Tibial nerve (tissue), 4 donors: Measurements from ENCODE around the gene PINK1. TPM values are rescaled to one million over a fixed set of nuclear protein-coding genes. Genes with fewer than 3 reads are reported as not detected.

Experiments used
- DNase-seq, 2 donors: peaks; one replicate each; pipeline ENCODE4 v3.0.0-alpha.2; 2019; ENCODE audit warnings: low spot score in 2 of 2
- H3K27ac ChIP-seq, 4 donors: fragments of 200-600 bp; sonication (generic) in 3 of 4; one replicate each; pipeline ENCODE4 v1.5.1; 2017 to 2019; ENCODE audit warnings: mild to moderate bottlenecking in 1 of 4
- H3K27me3 ChIP-seq, 2 donors: fragments of 200-600 bp; sonication (generic) in 1 of 2; one replicate each; pipeline versions ENCODE4 v1.5.1 to v1.6.0; 2017 to 2019
- H3K36me3 ChIP-seq, 3 donors: fragments of 200-600 bp; sonication (generic); one replicate each; pipeline ENCODE4 v1.5.1; 2018 to 2019
- H3K4me1 ChIP-seq, 4 donors: fragments of 200-600 bp; sonication (generic) in 3 of 4; one replicate each; pipeline ENCODE4 v1.5.1; 2017 to 2019
- H3K4me3 ChIP-seq, 4 donors: fragments of 200-600 bp; sonication (generic) in 3 of 4; one replicate each; pipeline ENCODE4 v1.5.1; 2017 to 2019; ENCODE audit warnings: mild to moderate bottlenecking in 1 of 4, moderate library complexity in 1 of 4
- H3K9me3 ChIP-seq, 4 donors: fragments of 200-600 bp; sonication (generic) in 3 of 4; one replicate each; pipeline ENCODE4 v1.5.1; 2017 to 2019
- CTCF ChIP-seq, 5 experiments: fragments of 200-600 bp in 3 of 5; fragments of 450-650 bp in 2 of 5; sonication (generic) in 3 of 5; IDR thresholded peaks; one replicate each; pipeline ENCODE4 v1.5.1; 2016 to 2019; ENCODE audit warnings: antibody characterized with exemption in 5 of 5, mild to moderate bottlenecking in 3 of 5, moderate library complexity in 2 of 5
- EP300 ChIP-seq, 2 donors: sonication (generic); formaldehyde crosslinking; IDR thresholded peaks; one replicate each; pipeline ENCODE4 v1.6.1; 2017; ENCODE audit warnings: antibody characterized with exemption in 2 of 2, mild to moderate bottlenecking in 1 of 2
- POLR2A ChIP-seq, 2 donors: fragments of 450-650 bp; IDR thresholded peaks; one replicate each; pipeline ENCODE4 v1.6.1; 2017; ENCODE audit warnings: antibody characterized with exemption in 2 of 2, mild to moderate bottlenecking in 2 of 2, moderate library complexity in 2 of 2
- WGBS, 2 donors: methylation state at CpG; one replicate each; pipeline ENCODE4 v1.1.5; 2018; 5-methylcytosine and 5-hydroxymethylcytosine counted together
- total RNA-seq, 4 donors: library from RNA; depleted of rRNA; stranded (reverse); fragments of >200 nt; gene quantifications; one replicate each; pipeline ENCODE4 v1.1.0, GENCODE V29; 2016

PINK1 gene
- total RNA-seq, 4 donors from 2014 or later: 93.9 to 134 (median 124) TPM

GRCh38 chr1:20682571-20683236 is 49.4 kb downstream of the PINK1 start:
- DNase-seq: no peak
- Histone ChIP-seq H3K27ac (no peak overlapping the region), H3K36me3 (no peaks in the 10 kb centered on the region), H3K4me3 (no peak overlapping the region), H3K4me1 (peaks cover 0 to 13% (median 0%) of the 10 kb centered on the region in 4 donors), H3K9me3 (no peaks in the 10 kb centered on the region), H3K27me3 (no peaks in the 10 kb centered on the region)
- TF ChIP-seq CTCF (IDR thresholded peaks at IDR 0.05): no peak
- no peak for TF ChIP-seq POLR2A (IDR thresholded peaks at IDR 0.05)
- peak in 1 of 2 donors; percentile 6 for TF ChIP-seq EP300 (IDR thresholded peaks at IDR 0.05)
- 82 to 84% methylated on average over 22 to 24 of the region's 24 CpGs for WGBS, 2 donors

GRCh38 chr1:20683614-20684013 is 50.4 kb downstream of the PINK1 start:
- no peak overlapping the region for H3K4me3 ChIP-seq
- H3K9me3 ChIP-seq: no peaks in the 10 kb centered on the region
- no peak for TF ChIP-seq POLR2A (IDR thresholded peaks at IDR 0.05)
- TF ChIP-seq EP300 (IDR thresholded peaks at IDR 0.05): no peak
- TF ChIP-seq CTCF (IDR thresholded peaks at IDR 0.05): no peak
- no peak overlapping the region for H3K27ac ChIP-seq
- 88 to 90% methylated on average over 10 of the region's 10 CpGs for WGBS, 2 donors
- no peaks in the 10 kb centered on the region for H3K27me3 ChIP-seq
- no peaks in the 10 kb centered on the region for H3K36me3 ChIP-seq
- no peak for DNase-seq
- H3K4me1 ChIP-seq: peaks cover 0 to 13% (median 0%) of the 10 kb centered on the region in 4 donors

GRCh38 chr1:20684050-20684620 is 50.9 kb downstream of the PINK1 start:
- 59 to 62% methylated on average over 12 of the region's 13 CpGs for WGBS, 2 donors
- Histone ChIP-seq H3K27me3 (no peaks in the 10 kb centered on the region), H3K36me3 (no peaks in the 10 kb centered on the region), H3K27ac (peak overlapping the region in 1 of 4 donors; percentile 70), H3K4me3 (peak overlapping the region in 1 of 4 donors; percentile 29), H3K9me3 (no peaks in the 10 kb centered on the region), H3K4me1 (peaks cover 0 to 13% (median 0%) of the 10 kb centered on the region in 4 donors)
- no peak for DNase-seq
- TF ChIP-seq POLR2A (IDR thresholded peaks at IDR 0.05) (no peak), CTCF (IDR thresholded peaks at IDR 0.05) (no peak), EP300 (IDR thresholded peaks at IDR 0.05) (no peak)

GRCh38 chr1:20684651-20685050 is 51.4 kb downstream of the PINK1 start:
- DNase-seq: no peak
- peak overlapping the region in 1 of 4 donors; percentile 29 for H3K4me3 ChIP-seq
- H3K4me1 ChIP-seq: peaks cover 0 to 13% (median 0%) of the 10 kb centered on the region in 4 donors
- TF ChIP-seq CTCF (IDR thresholded peaks at IDR 0.05) (no peak), POLR2A (IDR thresholded peaks at IDR 0.05) (no peak), EP300 (IDR thresholded peaks at IDR 0.05) (no peak)
- WGBS, 2 donors: 80 to 89% methylated on average over 10 to 12 of the region's 14 CpGs
- no peaks in the 10 kb centered on the region for H3K9me3 ChIP-seq
- peak overlapping the region in 2 of 4 donors; percentile 32 to 70 for H3K27ac ChIP-seq
- H3K27me3 ChIP-seq: no peaks in the 10 kb centered on the region
- no peaks in the 10 kb centered on the region for H3K36me3 ChIP-seq

GRCh38 chr1:20685099-20685662 is 51.9 kb downstream of the PINK1 start:
- WGBS, 2 donors: 53 to 71% methylated on average over 20 to 21 of the region's 21 CpGs
- Histone ChIP-seq H3K36me3 (no peaks in the 10 kb centered on the region), H3K4me1 (peaks cover 0 to 13% (median 0%) of the 10 kb centered on the region in 4 donors), H3K4me3 (peak overlapping the region in 1 of 4 donors; percentile 29), H3K9me3 (no peaks in the 10 kb centered on the region), H3K27ac (peak overlapping the region in 3 of 4 donors; percentile 32 to 70 (median 43)), H3K27me3 (no peaks in the 10 kb centered on the region)
- TF ChIP-seq CTCF (IDR thresholded peaks at IDR 0.05): no peak
- no peak for TF ChIP-seq POLR2A (IDR thresholded peaks at IDR 0.05)
- TF ChIP-seq EP300 (IDR thresholded peaks at IDR 0.05): peak; percentile 41 to 48
- DNase-seq: peak in 1 of 2 donors; percentile 20
